H1 (cell line): Measurements from ENCODE around the gene MUC13. TPM values are rescaled to one million over a fixed set of nuclear protein-coding genes. Genes with fewer than 3 reads are reported as not detected.
A peak's percentile ranks its signal among the peaks of the same experiment; 100 is the strongest.

Experiments used
- CTCF ChIA-PET: fragments of 300-600 bp; sonication (Branson Sonifier 250); formaldehyde crosslinking; loops from one replicate; lab custom pipeline; 2021; ENCODE audit not compliant: partially characterized antibody; lab: Charles Lee
- POLR2A ChIA-PET: fragments of 300-600 bp; sonication (Branson Sonifier 250); formaldehyde crosslinking; loops from one replicate; lab custom pipeline; 2021; ENCODE audit warnings: inconsistent platforms; ENCODE audit not compliant: partially characterized antibody; lab: Charles Lee
- DNase-seq, 2 experiments: peaks; one replicate each; pipeline versions ENCODE4 v3.0.0 to v3.0.0-alpha.2; 2010 to 2022; ENCODE audit warnings: low spot score in 2 of 2, low read depth in 1 of 2, mixed read lengths in 1 of 2
- FAIRE-seq: peaks from 2 replicates; lab custom pipeline; 2011; peaks lifted over from hg19 to GRCh38; lab: Jason Lieb, UNC
- H2AFZ ChIP-seq: 2 replicates; pipeline ENCODE4 v1.8.1; 2012; ENCODE audit warnings: low read length, inconsistent platforms
- H2AK5ac ChIP-seq: 2 replicates; pipeline ENCODE4 v1.6.1; 2013; ENCODE audit warnings: low read depth, low read length
- H2BK120ac ChIP-seq: replicated peaks from 2 replicates; pipeline ENCODE3; 2013; ENCODE audit warnings: low read depth, low read length, inconsistent platforms
- H2BK12ac ChIP-seq: 2 replicates; pipeline ENCODE4 v1.6.1; 2013; ENCODE audit warnings: low read depth, low read length
- H2BK15ac ChIP-seq: 2 replicates; pipeline ENCODE4 v1.6.1; 2013; ENCODE audit warnings: low read length
- H2BK20ac ChIP-seq: 2 replicates; pipeline ENCODE4 v1.6.1; 2013; ENCODE audit warnings: low read length
- H2BK5ac ChIP-seq: 2 replicates; pipeline ENCODE4 v1.6.1; 2013; ENCODE audit warnings: low read depth, low read length
- H3K14ac ChIP-seq: 2 replicates; pipeline ENCODE4 v1.6.1; 2013; ENCODE audit warnings: inconsistent platforms; ENCODE audit not compliant: insufficient read length
- H3K18ac ChIP-seq: 2 replicates; pipeline ENCODE4 v1.6.1; 2013; ENCODE audit warnings: low read length; ENCODE audit errors: extremely low read depth
- H3K23ac ChIP-seq: 2 replicates; pipeline ENCODE4 v1.6.1; 2013; ENCODE audit warnings: inconsistent platforms; ENCODE audit not compliant: insufficient read length
- H3K23me2 ChIP-seq: 2 replicates; pipeline ENCODE4 v1.6.1; 2013; ENCODE audit warnings: low read depth, low read length
- H3K27ac ChIP-seq: 2 replicates; pipeline ENCODE4 v1.6.1; 2011; ENCODE audit warnings: low read depth, low read length, inconsistent platforms
- H3K27me3 ChIP-seq, 4 experiments: replicated peaks in 1 of 4; 1 replicate in 1 of 4; 2 replicates in 3 of 4; pipeline versions ENCODE4 v1.6.1 to v1.8.1; 2011 to 2013; ENCODE audit warnings: low read length in 3 of 4, mild to moderate bottlenecking in 3 of 4, inconsistent platforms in 2 of 4, mixed read lengths in 2 of 4, moderate library complexity in 1 of 4; ENCODE audit not compliant: control insufficient read depth in 3 of 4, insufficient read depth in 3 of 4; ENCODE audit errors: extremely low read depth in 1 of 4
- H3K36me3 ChIP-seq, 4 experiments: 2 replicates each; pipeline versions ENCODE4 v1.6.1 to v1.8.1; 2011 to 2013; ENCODE audit warnings: mild to moderate bottlenecking in 4 of 4, low read length in 3 of 4, moderate library complexity in 2 of 4, control low read depth in 1 of 4, inconsistent platforms in 1 of 4; ENCODE audit not compliant: insufficient read depth in 4 of 4, control insufficient read depth in 2 of 4
- H3K4ac ChIP-seq: replicated peaks from 2 replicates; pipeline ENCODE3; 2013; ENCODE audit warnings: low read length, low read depth, mixed read lengths, inconsistent platforms; ENCODE audit not compliant: insufficient read length
- H3K4me1 ChIP-seq, 4 experiments: replicated peaks in 1 of 4; 1 replicate in 1 of 4; 2 replicates in 3 of 4; pipeline versions ENCODE4 v1.6.1 to v1.8.1; 2011 to 2013; ENCODE audit warnings: low read length in 3 of 4, inconsistent platforms in 2 of 4, mixed read lengths in 1 of 4; ENCODE audit not compliant: insufficient read depth in 4 of 4, control insufficient read depth in 3 of 4
- H3K4me2 ChIP-seq, 2 experiments: 2 replicates each; pipeline versions ENCODE4 v1.6.1 to v1.8.1; 2011 to 2013; ENCODE audit warnings: low read depth in 2 of 2, low read length in 2 of 2, control low read depth in 1 of 2, inconsistent platforms in 1 of 2, mild to moderate bottlenecking in 1 of 2; ENCODE audit not compliant: insufficient read depth in 1 of 2
- H3K4me3 ChIP-seq, 4 experiments: fragments of 200-600, 300-600 bp in 1 of 4; sonication (generic), shearing (Covaris generic), sonication (Bioruptor Twin) in 1 of 4; 2 replicates each; pipeline versions ENCODE4 v1.5.1 to v1.8.1; 2011 to 2016; ENCODE audit warnings: low read length in 4 of 4, low read depth in 3 of 4, control low read depth in 2 of 4, inconsistent platforms in 2 of 4, mild to moderate bottlenecking in 2 of 4, mixed read lengths in 1 of 4, moderate library complexity in 1 of 4; ENCODE audit not compliant: insufficient read depth in 2 of 4; ENCODE audit errors: extremely low read depth in 1 of 4
- H3K56ac ChIP-seq: replicated peaks from 2 replicates; pipeline ENCODE3; 2013; ENCODE audit warnings: low read depth, mild to moderate bottlenecking, mixed read lengths, low read length, inconsistent platforms; ENCODE audit not compliant: insufficient read length
- H3K79me1 ChIP-seq: 2 replicates; pipeline ENCODE4 v1.6.1; 2013; ENCODE audit warnings: low read depth, low read length, control low read depth
- H3K79me2 ChIP-seq, 2 experiments: 2 replicates each; pipeline versions ENCODE4 v1.6.1 to v1.8.1; 2012 to 2013; ENCODE audit warnings: low read length in 2 of 2, mild to moderate bottlenecking in 2 of 2, inconsistent platforms in 1 of 2; ENCODE audit not compliant: insufficient read depth in 2 of 2, control insufficient read depth in 1 of 2
- H3K9ac ChIP-seq, 4 experiments: replicated peaks in 1 of 4; 1 replicate in 1 of 4; 2 replicates in 3 of 4; pipeline versions ENCODE4 v1.6.1 to v1.8.1; 2011 to 2013; ENCODE audit warnings: low read depth in 3 of 4, low read length in 3 of 4, control low read depth in 2 of 4, mild to moderate bottlenecking in 2 of 4, moderate library complexity in 2 of 4, inconsistent platforms in 1 of 4; ENCODE audit errors: extremely low read depth in 1 of 4
- H3K9me3 ChIP-seq, 2 experiments: 2 replicates each; pipeline versions ENCODE4 v1.6.1 to v1.8.1; 2012 to 2013; ENCODE audit warnings: mild to moderate bottlenecking in 2 of 2, moderate library complexity in 2 of 2, control low read depth in 1 of 2, inconsistent platforms in 1 of 2, low read depth in 1 of 2, low read length in 1 of 2, mixed read lengths in 1 of 2; ENCODE audit not compliant: insufficient read depth in 2 of 2
- H4K20me1 ChIP-seq, 2 experiments: replicated peaks in 1 of 2; 2 replicates each; pipeline versions ENCODE3 to v1.8.1; 2011 to 2013; ENCODE audit warnings: inconsistent platforms in 2 of 2, low read length in 2 of 2, mild to moderate bottlenecking in 1 of 2; ENCODE audit not compliant: insufficient read depth in 2 of 2, control insufficient read depth in 1 of 2
- H4K5ac ChIP-seq: 2 replicates; pipeline ENCODE4 v1.6.1; 2013; ENCODE audit warnings: low read length, low read depth, mixed read lengths, inconsistent platforms; ENCODE audit not compliant: insufficient read length
- H4K8ac ChIP-seq: 2 replicates; pipeline ENCODE4 v1.8.0; 2013; ENCODE audit warnings: mild to moderate bottlenecking, moderate library complexity, low read length, inconsistent platforms; ENCODE audit not compliant: insufficient read depth; ENCODE audit errors: extremely low read depth
- H4K91ac ChIP-seq: replicated peaks from 2 replicates; pipeline ENCODE3; 2013; ENCODE audit warnings: low read length, mixed read lengths, inconsistent platforms; ENCODE audit not compliant: insufficient read length
- ATF3 ChIP-seq: IDR thresholded peaks from 2 replicates; pipeline ENCODE4 v1.6.1; 2011; ENCODE audit warnings: low read depth, mild to moderate bottlenecking, low read length; ENCODE audit not compliant: insufficient read depth
- CREB1 ChIP-seq: IDR thresholded peaks from 2 replicates; pipeline ENCODE4 v1.6.1; 2012; ENCODE audit warnings: inconsistent platforms
- JUND ChIP-seq: IDR thresholded peaks from 2 replicates; pipeline ENCODE4 v1.6.1; 2011; ENCODE audit warnings: mild to moderate bottlenecking, improper control_type of control experiment, low read length
- KDM1A ChIP-seq: fragments of 200-600, 300-600 bp; sonication (generic); IDR thresholded peaks from 2 replicates; pipeline ENCODE4 v1.7.1; 2016; ENCODE audit warnings: mild to moderate bottlenecking, low read length, borderline replicate concordance
- KDM5A ChIP-seq: fragments of 200-600 bp; IDR thresholded peaks from 2 replicates; pipeline ENCODE4 v1.7.1; 2012; ENCODE audit warnings: mild to moderate bottlenecking, low read length, inconsistent platforms, mixed read lengths
- PHF8 ChIP-seq: fragments of 200-600 bp; sonication (generic); conservative IDR thresholded peaks from 2 replicates; pipeline ENCODE4 v1.7.1; 2012; ENCODE audit warnings: low read depth, mild to moderate bottlenecking, inconsistent platforms, low read length, moderate library complexity
- SP2 ChIP-seq: IDR thresholded peaks from 2 replicates; pipeline ENCODE4 v1.6.1; 2012; ENCODE audit warnings: mild to moderate bottlenecking, low read length, inconsistent platforms
- TAF1 ChIP-seq: IDR thresholded peaks from 2 replicates; pipeline ENCODE4 v1.6.1; 2011; ENCODE audit warnings: mild to moderate bottlenecking, low read depth, low read length
- YY1 ChIP-seq: IDR thresholded peaks from 2 replicates; pipeline ENCODE4 v1.6.1; 2011; ENCODE audit warnings: low read depth, mild to moderate bottlenecking, low read length
- ZNF274 ChIP-seq: IDR thresholded peaks from 2 replicates; pipeline ENCODE4 v1.7.0; 2012; ENCODE audit warnings: low read length, borderline replicate concordance; ENCODE audit errors: extremely low read depth
- WGBS, 2 experiments: shearing (Covaris generic) in 1 of 2; methylation state at CpG; one replicate each; pipeline versions ENCODE4 v1.1.6 to v1.1.7; 2013 to 2015; ENCODE audit warnings: low lambda C conversion rate in 2 of 2, mixed read lengths in 2 of 2, inconsistent platforms in 1 of 2, low coverage in 1 of 2, missing lambda C conversion rate in 1 of 2; ENCODE audit not compliant: insufficient replicate concordance in 2 of 2, insufficient coverage in 1 of 2, insufficient read length in 1 of 2; ENCODE audit errors: extremely low coverage in 1 of 2, missing lambda C conversion rate in 1 of 2; 5-methylcytosine and 5-hydroxymethylcytosine counted together
- polyA plus RNA-seq, 7 experiments: library from polyadenylated mRNA; depleted of rRNA in 3 of 7; stranded (reverse) in 5 of 7; unstranded in 2 of 7; fragments of >200 nt in 5 of 7; fragments of 200-250 nt in 2 of 7; gene quantifications; 1 replicate in 5 of 7; 2 replicates in 1 of 7; 4 replicates in 1 of 7; pipeline versions ENCODE4 v1.2.1 to v1.2.3, GENCODE V29; 2011 to 2013; ENCODE audit warnings: missing spikeins in 2 of 7, mixed read lengths in 2 of 7
- total RNA-seq: library from RNA; stranded (reverse); fragmentation: NEBNext Ultra II Directional; extraction: Animal tissue kit (Norgen Biotek cat#: 25700); gene quantifications from 2 replicates; pipeline ENCODE4 v1.2.1, GENCODE V29; 2021
- TF ChIP-seq, protein P1 (sequence below): IDR thresholded peaks from 2 replicates; pipeline ENCODE4 v1.6.1; 2012; ENCODE audit warnings: inconsistent platforms

The MUC13 gene
- total and polyA plus RNA-seq, 2 of the 8 experiments (the other 6 are each of a cell fraction or from before 2014, with no cell fraction given) = not detected

DNA sequence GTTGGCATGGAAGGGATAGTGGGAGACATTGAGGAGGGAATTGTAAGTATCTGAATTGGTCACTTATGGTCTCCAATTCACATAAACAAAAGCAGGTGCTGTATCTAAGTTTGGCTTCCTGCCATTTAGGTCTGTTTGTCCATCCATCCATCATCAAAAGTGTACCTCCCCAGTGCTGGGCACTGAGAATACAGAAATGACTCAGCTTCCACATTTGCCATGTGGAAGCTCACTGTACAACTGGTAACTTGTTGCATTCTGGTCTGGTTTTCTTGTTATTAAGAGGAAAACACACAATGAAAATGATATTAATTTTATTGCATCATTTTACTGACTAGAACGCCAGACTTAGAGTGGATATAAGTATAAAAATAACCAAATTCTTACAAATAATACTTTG, 30.9 kb upstream of the MUC13 start:
- Histone ChIP-seq H3K4me1 (peaks cover 0 to 5% (median 0%) of the 10 kb centered on the region in 4 experiments; a peak in 1 of 7 replicates), H3K27me3 (no peaks in the 10 kb centered on the region), H4K20me1 (no peaks in the 10 kb centered on the region), H3K23me2 (no peaks in the 10 kb centered on the region), H2BK12ac (no peak overlapping the region), H2BK5ac (0 out of 2 replicates have a peak overlapping the region, but pooled peaks have one; percentile 18), H3K4ac (no peak overlapping the region), H3K27ac (no peak overlapping the region), H4K91ac (no peak overlapping the region), H3K14ac (no peak overlapping the region), H3K79me2 (no peaks in the 10 kb centered on the region), H3K36me3 (peaks cover 0 to 3% (median 0%) of the 10 kb centered on the region in 4 experiments; a peak in 2 of 8 replicates), H2AFZ (no peak overlapping the region), H4K5ac (no peak overlapping the region), H3K56ac (no peak overlapping the region), H3K18ac (no peak overlapping the region), H4K8ac (no peak overlapping the region), H2BK20ac (no peak overlapping the region), H3K4me3 (no peak overlapping the region), H3K9ac (no peak overlapping the region), H3K79me1 (no peaks in the 10 kb centered on the region), H3K4me2 (no peak overlapping the region), H2BK120ac (no peak overlapping the region), H3K9me3 (no peaks in the 10 kb centered on the region), H2AK5ac (no peak overlapping the region; the same call in 1 of the 2 replicates), H3K23ac (no peak overlapping the region), H2BK15ac (no peak overlapping the region)
- POLR2A ChIA-PET = no interaction called here
- DNase-seq = no peak
- FAIRE-seq = no peak
- CTCF ChIA-PET = interaction anchor here (1.0 kb wide), 2 partner anchors 8 to 27 kb away, joined by 3 read pairs; no protein-coding TSS in a partner anchor
- 74% methylated on average over 1 of the region's 1 CpG; no CpG with 5 or more reads in 1 of the 2 experiments for WGBS, 2 experiments
- TF ChIP-seq JUND (no peak), SP2 (no peak), TAF1 (no peak), KDM1A (no peak), CREB1 (no peak), ATF3 (no peak), ZNF274 (no peak), PHF8 (no peak), KDM5A (no peak), YY1 (no peak)
- TF ChIP-seq, protein P1, sequence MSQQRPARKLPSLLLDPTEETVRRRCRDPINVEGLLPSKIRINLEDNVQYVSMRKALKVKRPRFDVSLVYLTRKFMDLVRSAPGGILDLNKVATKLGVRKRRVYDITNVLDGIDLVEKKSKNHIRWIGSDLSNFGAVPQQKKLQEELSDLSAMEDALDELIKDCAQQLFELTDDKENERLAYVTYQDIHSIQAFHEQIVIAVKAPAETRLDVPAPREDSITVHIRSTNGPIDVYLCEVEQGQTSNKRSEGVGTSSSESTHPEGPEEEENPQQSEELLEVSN = no peak
